Astrocyte (in vitro differentiated cells and primary cell): ENCODE results near the gene SHROOM2. TPM values are rescaled to one million over a fixed set of nuclear protein-coding genes. Genes with fewer than 3 reads are reported as not detected.

ENCODE experiments used
- DNase-seq: peaks from one replicate; pipeline ENCODE4 v3.0.0-alpha.2; 2010; ENCODE audit warnings: low read depth
- FAIRE-seq: peaks from 2 replicates; lab custom pipeline; 2011; peaks lifted over from hg19 to GRCh38; lab: Jason Lieb, UNC
- H2AFZ ChIP-seq: 2 replicates; pipeline ENCODE4 v1.6.0; 2012; ENCODE audit warnings: low read depth, low read length, inconsistent platforms
- H3K27ac ChIP-seq: 2 replicates; pipeline ENCODE4 v1.5.1; 2011; ENCODE audit warnings: low read depth, low read length, inconsistent platforms
- H3K27me3 ChIP-seq: 2 replicates; pipeline ENCODE4 v1.6.0; 2011; ENCODE audit warnings: low read length, inconsistent platforms; ENCODE audit not compliant: insufficient read depth
- H3K36me3 ChIP-seq: 2 replicates; pipeline ENCODE4 v1.5.1; 2011; ENCODE audit warnings: low read length, inconsistent platforms; ENCODE audit not compliant: insufficient read depth
- H3K4me1 ChIP-seq: 2 replicates; pipeline ENCODE4 v1.5.1; 2011; ENCODE audit warnings: low read length, inconsistent platforms; ENCODE audit not compliant: insufficient read depth
- H3K4me2 ChIP-seq: 2 replicates; pipeline ENCODE4 v1.6.0; 2012; ENCODE audit warnings: low read length, inconsistent platforms
- H3K4me3 ChIP-seq: 2 replicates; pipeline ENCODE4 v1.5.1; 2011; ENCODE audit warnings: low read depth, mild to moderate bottlenecking, low read length, inconsistent platforms; ENCODE audit not compliant: insufficient read depth
- H3K79me2 ChIP-seq: 2 replicates; pipeline ENCODE4 v1.6.0; 2012; ENCODE audit warnings: mild to moderate bottlenecking, low read length, inconsistent platforms; ENCODE audit not compliant: insufficient read depth
- H3K9ac ChIP-seq: 2 replicates; pipeline ENCODE4 v1.6.0; 2012; ENCODE audit warnings: mild to moderate bottlenecking, low read length, inconsistent platforms
- H3K9me3 ChIP-seq: 2 replicates; pipeline ENCODE4 v1.5.1; 2012; ENCODE audit warnings: low read depth, mild to moderate bottlenecking, low read length, inconsistent platforms; ENCODE audit not compliant: insufficient read depth
- H4K20me1 ChIP-seq: 2 replicates; pipeline ENCODE4 v1.6.0; 2012; ENCODE audit warnings: low read length, inconsistent platforms; ENCODE audit not compliant: insufficient read depth
- H3K27ac Mint-ChIP-seq: one replicate; pipeline ENCODE4 v1.8.0; 2021; ENCODE audit warnings: mild to moderate bottlenecking, mixed read lengths; ENCODE audit not compliant: unreplicated experiment
- H3K27me3 Mint-ChIP-seq: one replicate; pipeline ENCODE4 v1.8.0; 2021; ENCODE audit warnings: low read depth, mixed read lengths; ENCODE audit not compliant: unreplicated experiment
- H3K36me3 Mint-ChIP-seq: one replicate; pipeline ENCODE4 v1.8.0; 2021; ENCODE audit warnings: low read depth, mixed read lengths; ENCODE audit not compliant: unreplicated experiment
- H3K4me1 Mint-ChIP-seq: one replicate; pipeline ENCODE4 v1.8.0; 2021; ENCODE audit warnings: low read depth, mixed read lengths; ENCODE audit not compliant: unreplicated experiment
- H3K4me3 Mint-ChIP-seq: one replicate; pipeline ENCODE4 v1.8.0; 2021; ENCODE audit warnings: mild to moderate bottlenecking, moderate library complexity, mixed read lengths; ENCODE audit not compliant: unreplicated experiment
- H3K9me3 Mint-ChIP-seq: one replicate; pipeline ENCODE4 v1.8.0; 2021; ENCODE audit warnings: mild to moderate bottlenecking, mixed read lengths; ENCODE audit not compliant: unreplicated experiment
- EZH2 ChIP-seq: IDR thresholded peaks from 2 replicates; pipeline ENCODE4 v1.6.1; 2012; ENCODE audit warnings: mild to moderate bottlenecking, low read length, inconsistent platforms; ENCODE audit not compliant: insufficient read depth
- total RNA-seq: library from RNA; stranded (reverse); gene quantifications from 2 replicates; pipeline ENCODE4 v1.2.1, GENCODE V29; 2021
- TF ChIP-seq, protein P1 (sequence below): IDR thresholded peaks from 2 replicates; pipeline ENCODE4 v1.5.1; 2011; ENCODE audit warnings: low read depth, mild to moderate bottlenecking, inconsistent platforms, low read length, moderate library complexity; ENCODE audit not compliant: insufficient read depth

The SHROOM2 gene
- total RNA-seq, 1 donor from 2014 or later: 15.9 TPM

DNA sequence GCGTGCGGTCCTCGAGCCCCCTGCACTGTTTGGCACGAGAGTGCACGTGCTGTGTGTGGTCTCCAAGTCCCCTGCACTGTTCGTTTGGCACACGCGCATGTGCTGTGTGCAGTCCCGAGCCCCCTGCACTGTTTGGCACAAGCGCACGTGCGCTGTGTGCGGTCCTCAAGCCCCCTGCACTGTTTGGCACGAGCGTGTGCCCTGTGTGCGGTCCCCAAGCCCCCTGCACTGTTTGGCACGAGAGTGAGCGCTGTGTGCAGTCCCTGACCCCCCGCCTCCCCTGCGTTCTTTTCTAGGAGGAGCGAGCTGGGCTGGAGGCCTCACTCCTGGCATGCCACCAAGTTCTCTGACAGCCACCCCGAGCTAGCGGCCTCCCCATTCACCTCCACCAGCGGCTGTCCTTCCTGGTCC is 104.5 kb downstream of the SHROOM2 start:
- no peak for DNase-seq
- H3K27ac Mint-ChIP-seq: no peak overlapping the region

DNA sequence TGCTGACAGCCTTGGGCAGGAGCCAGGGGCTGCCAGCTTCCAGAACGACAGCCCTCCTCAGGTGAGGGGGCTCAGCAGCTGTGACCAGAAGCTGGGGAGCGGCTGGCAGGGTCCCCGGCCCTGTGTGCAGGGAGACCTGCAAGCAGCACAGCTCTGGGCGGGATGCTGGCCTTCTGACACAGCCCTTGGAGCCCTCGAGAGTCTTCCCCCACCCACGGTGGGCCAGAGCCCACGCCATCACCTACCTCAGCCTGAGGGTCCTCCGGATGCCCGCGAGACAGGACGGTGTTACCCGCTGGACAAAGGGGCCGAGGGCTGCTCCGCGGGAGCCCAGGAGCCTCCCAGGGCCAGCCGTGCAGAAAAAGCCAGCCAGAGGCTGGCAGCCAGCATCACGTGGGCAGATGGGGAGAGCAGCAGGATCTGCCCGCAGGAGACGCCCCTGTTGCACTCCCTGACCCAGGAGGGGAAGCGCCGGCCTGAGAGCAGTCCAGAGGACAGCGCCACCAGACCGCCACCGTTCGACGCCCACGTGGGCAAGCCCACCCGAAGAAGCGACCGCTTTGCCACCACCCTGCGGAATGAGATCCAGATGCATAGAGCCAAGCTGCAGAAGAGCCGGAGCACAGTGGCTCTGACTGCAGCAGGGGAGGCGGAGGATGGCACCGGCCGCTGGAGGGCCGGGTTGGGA is 109.1 kb downstream of the SHROOM2 start:
- no peaks in the 10 kb centered on the region for H3K36me3 Mint-ChIP-seq
- H3K4me3 Mint-ChIP-seq: no peak overlapping the region
- no peaks in the 10 kb centered on the region for H3K9me3 ChIP-seq
- no peak overlapping the region for H3K4me2 ChIP-seq
- no peaks in the 10 kb centered on the region for H3K27me3 Mint-ChIP-seq
- no peak overlapping the region for H3K27ac ChIP-seq
- H3K27me3 ChIP-seq: no peaks in the 10 kb centered on the region
- H3K4me1 ChIP-seq: peaks cover 29% of the 10 kb centered on the region
- H3K9ac ChIP-seq: no peak overlapping the region
- H3K36me3 ChIP-seq: no peaks in the 10 kb centered on the region
- FAIRE-seq: no peak
- H3K9me3 Mint-ChIP-seq: no peaks in the 10 kb centered on the region
- TF ChIP-seq EZH2: no peak
- TF ChIP-seq, protein P1, sequence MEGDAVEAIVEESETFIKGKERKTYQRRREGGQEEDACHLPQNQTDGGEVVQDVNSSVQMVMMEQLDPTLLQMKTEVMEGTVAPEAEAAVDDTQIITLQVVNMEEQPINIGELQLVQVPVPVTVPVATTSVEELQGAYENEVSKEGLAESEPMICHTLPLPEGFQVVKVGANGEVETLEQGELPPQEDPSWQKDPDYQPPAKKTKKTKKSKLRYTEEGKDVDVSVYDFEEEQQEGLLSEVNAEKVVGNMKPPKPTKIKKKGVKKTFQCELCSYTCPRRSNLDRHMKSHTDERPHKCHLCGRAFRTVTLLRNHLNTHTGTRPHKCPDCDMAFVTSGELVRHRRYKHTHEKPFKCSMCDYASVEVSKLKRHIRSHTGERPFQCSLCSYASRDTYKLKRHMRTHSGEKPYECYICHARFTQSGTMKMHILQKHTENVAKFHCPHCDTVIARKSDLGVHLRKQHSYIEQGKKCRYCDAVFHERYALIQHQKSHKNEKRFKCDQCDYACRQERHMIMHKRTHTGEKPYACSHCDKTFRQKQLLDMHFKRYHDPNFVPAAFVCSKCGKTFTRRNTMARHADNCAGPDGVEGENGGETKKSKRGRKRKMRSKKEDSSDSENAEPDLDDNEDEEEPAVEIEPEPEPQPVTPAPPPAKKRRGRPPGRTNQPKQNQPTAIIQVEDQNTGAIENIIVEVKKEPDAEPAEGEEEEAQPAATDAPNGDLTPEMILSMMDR: no peak
- no peak overlapping the region for H3K27ac Mint-ChIP-seq
- H3K4me1 Mint-ChIP-seq: peaks cover 21% of the 10 kb centered on the region
- DNase-seq: no peak
- no peak overlapping the region for H2AFZ ChIP-seq
- H3K4me3 ChIP-seq: no peak overlapping the region
- H4K20me1 ChIP-seq: no peaks in the 10 kb centered on the region
- H3K79me2 ChIP-seq: no peaks in the 10 kb centered on the region

More for the DNA sequence above, 104.5 kb downstream of the SHROOM2 start:
- no peaks in the 10 kb centered on the region for H3K9me3 ChIP-seq
- Mint-ChIP-seq H3K9me3 (no peaks in the 10 kb centered on the region), H3K27me3 (no peaks in the 10 kb centered on the region), H3K4me1 (peaks cover 5% of the 10 kb centered on the region), H3K4me3 (no peak overlapping the region), H3K36me3 (no peaks in the 10 kb centered on the region)
- TF ChIP-seq, protein P1: no peak
- no peak for TF ChIP-seq EZH2
- H3K9ac ChIP-seq: no peak overlapping the region
- no peaks in the 10 kb centered on the region for H4K20me1 ChIP-seq
- H3K4me3 ChIP-seq: no peak overlapping the region
- no peak overlapping the region for H3K27ac ChIP-seq
- H3K4me1 ChIP-seq: no peaks in the 10 kb centered on the region
- no peaks in the 10 kb centered on the region for H3K27me3 ChIP-seq
- FAIRE-seq: no peak
- H3K79me2 ChIP-seq: no peaks in the 10 kb centered on the region
- peak overlapping the region; percentile 39 for H3K4me2 ChIP-seq
- no peak overlapping the region for H2AFZ ChIP-seq
- H3K36me3 ChIP-seq: no peaks in the 10 kb centered on the region

DNA sequence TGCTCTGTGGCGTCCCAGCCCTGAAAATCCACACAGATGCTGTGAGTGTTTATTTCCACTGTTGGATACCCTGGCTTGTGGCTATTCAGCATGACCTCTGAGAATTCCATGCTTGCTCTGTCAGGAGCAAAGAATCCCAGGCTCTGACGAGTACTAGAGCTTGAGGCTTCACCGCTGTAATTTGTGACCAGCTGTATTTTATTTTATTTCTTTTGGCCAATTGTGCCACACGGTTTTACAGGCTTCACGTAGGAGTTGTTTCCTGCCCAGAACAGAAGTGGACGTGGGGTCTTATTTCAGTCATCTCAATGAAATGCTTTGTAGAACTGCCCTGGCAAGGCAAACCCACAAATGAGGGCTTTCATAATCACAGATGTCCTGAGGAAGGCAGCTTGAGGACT is 111.5 kb downstream of the SHROOM2 start:
- H3K9ac ChIP-seq: peak overlapping the region; percentile 81
- H3K27ac ChIP-seq: peak overlapping the region; percentile 88
- H2AFZ ChIP-seq: no peak overlapping the region

More for the DNA sequence above, 111.5 kb downstream of the SHROOM2 start:
- Mint-ChIP-seq H3K4me1 (peaks cover 31% of the 10 kb centered on the region), H3K9me3 (no peaks in the 10 kb centered on the region), H3K27me3 (no peaks in the 10 kb centered on the region), H3K4me3 (peak overlapping the region; percentile 80), H3K27ac (peak overlapping the region; percentile 99), H3K36me3 (no peaks in the 10 kb centered on the region)
- no peaks in the 10 kb centered on the region for H3K27me3 ChIP-seq
- peaks cover 33% of the 10 kb centered on the region for H3K4me1 ChIP-seq
- peak overlapping the region; percentile 53 for H3K4me3 ChIP-seq
- no peaks in the 10 kb centered on the region for H3K9me3 ChIP-seq
- FAIRE-seq (peak; percentile 98), DNase-seq (peak; percentile 96)
- no peaks in the 10 kb centered on the region for H3K36me3 ChIP-seq
- peak overlapping the region; percentile 80 for H3K4me2 ChIP-seq
- H3K79me2 ChIP-seq: peaks cover 18% of the 10 kb centered on the region
- no peaks in the 10 kb centered on the region for H4K20me1 ChIP-seq
- TF ChIP-seq, protein P1: no peak
- no peak for TF ChIP-seq EZH2
